Prostate gland (tissue), 2 donors: ENCODE measurements around the gene PRDM1.

Source experiments
- POLR2A ChIP-seq: fragments of 450-650 bp; IDR thresholded peaks from one replicate; pipeline ENCODE4 v1.6.1; 2016; ENCODE audit warnings: antibody characterized with exemption, mild to moderate bottlenecking
- POLR2AphosphoS5 ChIP-seq: sonication (generic); formaldehyde crosslinking; IDR thresholded peaks from one replicate; pipeline ENCODE4 v1.6.1; 2017; ENCODE audit warnings: antibody characterized with exemption
- TF ChIP-seq, protein P1 (sequence below), 4 experiments: fragments of 200-600 bp in 2 of 4; fragments of 450-650 bp in 2 of 4; sonication (generic) in 2 of 4; IDR thresholded peaks; 1 replicate in 3 of 4; 2 replicates in 1 of 4; pipeline ENCODE4 v1.5.1; 2016 to 2019; ENCODE audit warnings: antibody characterized with exemption in 4 of 4, mild to moderate bottlenecking in 2 of 4, moderate library complexity in 2 of 4

DNA sequence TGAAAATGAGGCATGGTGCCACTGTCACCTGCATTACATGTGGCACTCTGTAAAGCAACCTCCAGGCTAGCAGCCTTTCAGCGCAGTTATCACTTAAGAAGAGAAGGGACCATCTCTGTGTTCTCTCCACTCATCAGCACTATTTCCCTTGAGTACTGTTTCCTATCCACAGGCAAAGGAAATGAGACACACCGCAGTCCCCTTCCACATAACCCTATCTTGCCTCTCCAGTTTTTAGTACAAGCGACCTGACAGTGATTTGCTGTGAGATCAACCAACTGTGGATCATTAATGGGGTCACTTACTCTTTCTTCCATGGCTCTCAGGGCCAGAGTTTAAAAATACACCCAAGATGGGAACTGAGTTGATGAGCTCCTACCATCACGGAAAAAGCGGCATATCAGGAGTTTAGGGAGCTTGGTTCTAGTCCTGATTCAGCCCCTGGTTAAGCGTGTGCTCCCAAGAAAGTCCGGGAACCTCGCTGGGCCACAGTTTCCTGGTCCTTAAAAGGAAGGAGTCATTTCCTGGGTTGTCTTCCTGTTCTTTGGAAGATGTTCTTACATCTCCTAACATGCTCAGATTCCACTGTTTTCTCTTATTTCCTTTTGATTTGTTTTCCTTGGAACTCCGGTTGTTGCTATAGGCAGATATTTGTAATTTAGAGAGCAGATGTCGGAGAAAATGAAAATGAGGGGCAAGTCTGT, 27.3 kb downstream of the PRDM1 start:
- TF ChIP-seq POLR2AphosphoS5 (no peak), POLR2A (no peak)
- TF ChIP-seq, protein P1, sequence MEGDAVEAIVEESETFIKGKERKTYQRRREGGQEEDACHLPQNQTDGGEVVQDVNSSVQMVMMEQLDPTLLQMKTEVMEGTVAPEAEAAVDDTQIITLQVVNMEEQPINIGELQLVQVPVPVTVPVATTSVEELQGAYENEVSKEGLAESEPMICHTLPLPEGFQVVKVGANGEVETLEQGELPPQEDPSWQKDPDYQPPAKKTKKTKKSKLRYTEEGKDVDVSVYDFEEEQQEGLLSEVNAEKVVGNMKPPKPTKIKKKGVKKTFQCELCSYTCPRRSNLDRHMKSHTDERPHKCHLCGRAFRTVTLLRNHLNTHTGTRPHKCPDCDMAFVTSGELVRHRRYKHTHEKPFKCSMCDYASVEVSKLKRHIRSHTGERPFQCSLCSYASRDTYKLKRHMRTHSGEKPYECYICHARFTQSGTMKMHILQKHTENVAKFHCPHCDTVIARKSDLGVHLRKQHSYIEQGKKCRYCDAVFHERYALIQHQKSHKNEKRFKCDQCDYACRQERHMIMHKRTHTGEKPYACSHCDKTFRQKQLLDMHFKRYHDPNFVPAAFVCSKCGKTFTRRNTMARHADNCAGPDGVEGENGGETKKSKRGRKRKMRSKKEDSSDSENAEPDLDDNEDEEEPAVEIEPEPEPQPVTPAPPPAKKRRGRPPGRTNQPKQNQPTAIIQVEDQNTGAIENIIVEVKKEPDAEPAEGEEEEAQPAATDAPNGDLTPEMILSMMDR (IDR thresholded peaks at IDR 0.05), result no peak
